H54 (cell line): Measurements from ENCODE around the gene LAMA1.
"Not testable (repeated sequence)": the region's sequence is repeated elsewhere in the genome, so short reads cannot be mapped to it uniquely, and the experiment has no call there.

Experiments
- DNase-seq: peaks from one replicate; pipeline ENCODE4 v3.0.0; 2011; ENCODE audit warnings: low spot score, mixed read lengths; ENCODE audit not compliant: insufficient read length
- FAIRE-seq: peaks from 3 replicates; lab custom pipeline; 2011; peaks lifted over from hg19 to GRCh38; lab: Jason Lieb, UNC
- POLR2A ChIP-seq: IDR thresholded peaks from 2 replicates; pipeline ENCODE4 v1.6.1; 2011; ENCODE audit warnings: low read depth, mild to moderate bottlenecking, low read length

Gene LAMA1, protein sequence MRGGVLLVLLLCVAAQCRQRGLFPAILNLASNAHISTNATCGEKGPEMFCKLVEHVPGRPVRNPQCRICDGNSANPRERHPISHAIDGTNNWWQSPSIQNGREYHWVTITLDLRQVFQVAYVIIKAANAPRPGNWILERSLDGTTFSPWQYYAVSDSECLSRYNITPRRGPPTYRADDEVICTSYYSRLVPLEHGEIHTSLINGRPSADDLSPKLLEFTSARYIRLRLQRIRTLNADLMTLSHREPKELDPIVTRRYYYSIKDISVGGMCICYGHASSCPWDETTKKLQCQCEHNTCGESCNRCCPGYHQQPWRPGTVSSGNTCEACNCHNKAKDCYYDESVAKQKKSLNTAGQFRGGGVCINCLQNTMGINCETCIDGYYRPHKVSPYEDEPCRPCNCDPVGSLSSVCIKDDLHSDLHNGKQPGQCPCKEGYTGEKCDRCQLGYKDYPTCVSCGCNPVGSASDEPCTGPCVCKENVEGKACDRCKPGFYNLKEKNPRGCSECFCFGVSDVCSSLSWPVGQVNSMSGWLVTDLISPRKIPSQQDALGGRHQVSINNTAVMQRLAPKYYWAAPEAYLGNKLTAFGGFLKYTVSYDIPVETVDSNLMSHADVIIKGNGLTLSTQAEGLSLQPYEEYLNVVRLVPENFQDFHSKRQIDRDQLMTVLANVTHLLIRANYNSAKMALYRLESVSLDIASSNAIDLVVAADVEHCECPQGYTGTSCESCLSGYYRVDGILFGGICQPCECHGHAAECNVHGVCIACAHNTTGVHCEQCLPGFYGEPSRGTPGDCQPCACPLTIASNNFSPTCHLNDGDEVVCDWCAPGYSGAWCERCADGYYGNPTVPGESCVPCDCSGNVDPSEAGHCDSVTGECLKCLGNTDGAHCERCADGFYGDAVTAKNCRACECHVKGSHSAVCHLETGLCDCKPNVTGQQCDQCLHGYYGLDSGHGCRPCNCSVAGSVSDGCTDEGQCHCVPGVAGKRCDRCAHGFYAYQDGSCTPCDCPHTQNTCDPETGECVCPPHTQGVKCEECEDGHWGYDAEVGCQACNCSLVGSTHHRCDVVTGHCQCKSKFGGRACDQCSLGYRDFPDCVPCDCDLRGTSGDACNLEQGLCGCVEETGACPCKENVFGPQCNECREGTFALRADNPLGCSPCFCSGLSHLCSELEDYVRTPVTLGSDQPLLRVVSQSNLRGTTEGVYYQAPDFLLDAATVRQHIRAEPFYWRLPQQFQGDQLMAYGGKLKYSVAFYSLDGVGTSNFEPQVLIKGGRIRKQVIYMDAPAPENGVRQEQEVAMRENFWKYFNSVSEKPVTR (N-terminal part only)

GRCh38 chr18:7117390-7118355 is at the start of gene LAMA1:
Gene LAMA1, minus strand, starts transcription at chr18:7117797. Its CDS starts 77 bp downstream, at chr18:7117720.
- FAIRE-seq, result no peak
- TF ChIP-seq POLR2A, result 0 out of 2 replicates have a peak, but pooled peaks have one; percentile 28
- no peak for DNase-seq

- FAIRE-seq (no peak), DNase-seq (no peak)
- TF ChIP-seq POLR2A, result no peak
Measured at GRCh38 chr18:7165846-7166393, 48.3 kb upstream of the LAMA1 start.

DNA sequence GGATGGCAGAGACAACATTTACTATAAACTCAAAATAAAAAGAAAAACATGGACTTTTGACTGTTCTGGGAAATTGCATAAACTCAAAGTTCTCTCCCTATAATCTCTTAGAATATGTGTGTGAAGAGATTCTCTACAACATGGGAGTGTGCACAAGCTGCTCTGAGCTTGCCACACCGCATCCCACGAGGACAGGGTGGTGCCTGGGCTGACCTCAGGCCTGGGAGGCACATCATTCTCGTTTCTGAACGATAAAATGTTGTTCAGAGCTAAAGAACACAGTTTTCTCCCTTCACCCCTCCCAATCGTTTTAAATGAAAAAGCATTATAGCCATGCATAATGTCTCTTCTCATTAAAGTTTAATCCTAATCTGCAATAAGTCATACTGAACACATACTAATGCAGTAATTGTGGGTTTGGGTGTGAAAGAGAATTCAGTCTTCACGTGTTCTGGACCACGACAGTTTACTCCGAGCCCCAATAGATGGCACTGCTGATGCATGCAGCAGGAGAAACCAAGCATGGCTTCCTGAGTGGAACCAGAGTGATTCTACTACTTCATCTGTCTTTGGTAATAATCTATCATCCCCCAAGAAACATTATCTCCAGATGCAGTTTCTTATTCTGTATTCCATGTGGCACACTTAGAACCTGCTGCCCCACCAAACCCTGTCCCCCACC is 46.9 kb upstream of the LAMA1 start:
- no peak for DNase-seq
- FAIRE-seq, result no peak
- no peak for TF ChIP-seq POLR2A

DNA sequence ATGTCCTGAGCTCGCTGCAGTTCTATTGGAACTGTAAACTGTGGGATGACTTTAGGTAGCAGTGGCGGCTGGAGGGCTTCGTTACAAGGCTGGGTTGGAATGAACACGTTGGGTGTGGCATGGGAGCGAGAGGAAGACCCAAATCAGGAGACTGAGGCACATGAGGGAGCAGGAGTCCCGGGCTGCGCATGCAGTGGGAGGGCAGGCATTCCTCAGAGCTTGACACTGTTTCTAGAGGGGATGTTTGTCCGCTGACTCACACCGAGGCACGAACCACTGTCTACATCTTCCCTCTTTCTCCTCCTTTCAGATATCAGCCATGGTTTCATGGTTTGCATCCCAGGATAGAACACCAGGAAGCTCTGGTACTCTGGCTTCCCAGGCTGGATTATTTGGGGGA is 40.6 kb upstream of the LAMA1 start:
- peak; percentile 70 for FAIRE-seq
- DNase-seq, result peak; percentile 66
- no peak for TF ChIP-seq POLR2A

- FAIRE-seq (no peak), DNase-seq (no peak)
- no peak for TF ChIP-seq POLR2A
Measured at GRCh38 chr18:7157760-7158159, 40.2 kb upstream of the LAMA1 start.

GRCh38 chr18:7155887-7156286 is 38.3 kb upstream of the LAMA1 start:
- TF ChIP-seq POLR2A, result no peak
- DNase-seq (no peak), FAIRE-seq (no peak)

- FAIRE-seq, result no peak
- DNase-seq, result no peak
- TF ChIP-seq POLR2A, result no peak
Measured at GRCh38 chr18:7155092-7155491, 37.5 kb upstream of the LAMA1 start.

DNA sequence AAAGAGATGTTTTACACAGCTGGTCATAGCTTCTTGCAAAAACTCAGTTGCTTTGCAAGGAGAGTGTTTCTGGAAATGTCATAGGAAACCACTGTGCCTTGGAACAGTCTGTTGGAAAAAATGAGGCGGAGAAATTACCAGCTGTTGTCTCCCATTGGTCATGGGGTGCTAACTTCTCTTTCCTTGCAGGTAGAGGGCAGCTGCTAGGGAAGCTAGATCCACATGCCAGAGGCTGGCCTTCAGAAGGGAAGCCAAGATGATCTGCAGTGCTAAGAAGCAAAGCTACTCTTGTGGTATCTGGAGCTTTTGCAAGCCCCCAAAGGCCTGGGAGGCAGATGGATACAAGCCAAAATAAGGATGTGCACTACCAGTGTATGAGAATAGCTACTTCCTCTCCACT is 34.8 kb upstream of the LAMA1 start:
- no peak for TF ChIP-seq POLR2A
- DNase-seq (no peak), FAIRE-seq (no peak)

DNA sequence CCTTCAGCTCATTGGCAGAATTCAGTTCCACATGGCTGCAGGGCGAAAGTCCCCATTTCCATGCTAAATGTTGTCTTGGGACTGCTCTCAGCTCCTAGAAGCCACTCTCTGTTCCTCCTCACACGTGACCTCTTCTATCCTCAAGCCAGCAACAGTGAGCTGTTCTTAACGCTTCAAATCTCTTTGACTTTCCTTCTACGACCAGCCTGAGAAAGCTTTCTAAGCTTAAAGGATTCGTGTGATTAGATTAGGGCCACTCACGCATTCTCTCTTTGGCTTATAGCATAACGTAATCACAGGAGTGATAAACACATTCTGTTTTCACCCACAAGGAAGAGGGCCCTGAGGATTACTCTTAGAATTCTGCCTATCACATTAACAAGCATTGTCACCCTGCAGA is 29.8 kb upstream of the LAMA1 start:
- FAIRE-seq (no peak), DNase-seq (no peak)
- no peak for TF ChIP-seq POLR2A

- TF ChIP-seq POLR2A, result no peak
- DNase-seq (no peak), FAIRE-seq (no peak)
Measured at GRCh38 chr18:7146067-7146466, 28.5 kb upstream of the LAMA1 start.

DNA sequence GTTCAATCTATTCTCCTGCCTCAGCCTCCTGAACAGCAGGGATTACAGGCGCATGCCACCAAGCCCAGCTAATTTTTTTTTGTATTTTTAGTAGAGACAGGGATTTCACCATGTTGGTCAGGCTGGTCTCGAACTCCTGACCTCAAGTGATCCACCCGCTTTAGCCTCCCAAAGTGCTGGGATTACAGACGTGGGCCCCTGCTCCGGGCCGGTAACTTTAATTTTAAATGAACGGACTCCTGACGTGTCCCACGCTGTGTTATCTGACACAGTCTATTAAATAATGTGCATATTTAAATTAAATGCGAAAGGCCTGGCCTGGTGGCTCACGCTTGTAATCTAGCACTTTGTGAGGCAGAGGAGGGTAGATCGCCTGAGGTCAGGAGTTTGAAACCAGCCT is 27.3 kb upstream of the LAMA1 start:
- DNase-seq, FAIRE-seq: not testable (repeated sequence)

DNA sequence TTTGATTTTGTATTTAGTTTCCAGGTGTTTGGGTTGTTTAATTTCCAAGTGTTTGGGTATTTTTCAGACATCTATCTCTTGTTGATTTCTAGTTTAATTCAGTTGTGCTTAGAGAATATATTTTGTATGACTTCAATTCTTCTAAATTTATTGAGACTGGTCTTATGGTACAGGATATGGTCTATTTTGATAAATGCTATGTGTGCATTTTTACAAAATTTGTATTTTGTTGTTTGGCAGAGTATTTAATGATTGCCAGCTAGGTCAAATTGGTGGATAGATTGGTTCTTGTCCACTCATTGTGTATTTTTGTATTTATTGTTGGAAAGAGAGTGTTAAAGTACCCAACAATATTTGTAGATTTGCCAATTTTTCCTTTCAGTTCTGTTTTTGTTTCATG is 23.7 kb upstream of the LAMA1 start:
- FAIRE-seq (no peak), DNase-seq (no peak)
- TF ChIP-seq POLR2A, result no peak

- no peak for DNase-seq
- no peak for FAIRE-seq
- no peak for TF ChIP-seq POLR2A
Measured at GRCh38 chr18:7139409-7139808, 21.8 kb upstream of the LAMA1 start.
